MM.1S (cell line): ENCODE measurements around the gene SERPINB3.

Experiments
- CTCF ChIP-seq: fragments of 300-600 bp; sonication (generic); IDR thresholded peaks from 2 replicates; pipeline ENCODE4 v1.5.1; 2016; ENCODE audit warnings: antibody characterized with exemption, low read length, mixed read lengths
- EZH2 ChIP-seq: fragments of 300-600 bp; sonication (generic); optimal IDR thresholded peaks from 2 replicates; pipeline ENCODE3; 2017; ENCODE audit warnings: low read depth, mild to moderate bottlenecking, antibody characterized with exemption, low read length, mixed read lengths

- no peak for TF ChIP-seq CTCF
- no peak for TF ChIP-seq EZH2
Measured at GRCh38 chr18:63689064-63689463, 27.4 kb upstream of the SERPINB3 start.
